Skin of body (tissue), 2 donors: ENCODE measurements around the gene COG1. TPM values are rescaled to one million over a fixed set of nuclear protein-coding genes. Genes with fewer than 3 reads are reported as not detected.
"Not testable (repeated sequence)": the region's sequence is repeated elsewhere in the genome, so short reads cannot be mapped to it uniquely, and the experiment has no call there.

Experiments
- DNase-seq: peaks from one replicate; lab custom pipeline; 2025; lab: John Stamatoyannopoulos, UW
- total RNA-seq: library from RNA; depleted of rRNA; stranded (reverse); fragments of >200 nt; gene quantifications from one replicate; pipeline ENCODE4 v1.2.3, GENCODE V29; 2014

Gene COG1
- total RNA-seq = 15.4 TPM

- peak; percentile 79 for DNase-seq
Observed at GRCh38 chr17:73192894-73193701, at the start of gene COG1. Gene COG1, plus strand, starts transcription at chr17:73193055. Its CDS starts 15 bp downstream, at chr17:73193070.

- DNase-seq = not testable (repeated sequence)
Observed at GRCh38 chr17:73144209-73144608, 48.6 kb upstream of the COG1 start.

GRCh38 chr17:73145641-73146040, 47.2 kb upstream of the COG1 start:
- no peak for DNase-seq

GRCh38 chr17:73147791-73148190, 45.1 kb upstream of the COG1 start:
- DNase-seq = not testable (repeated sequence)

- no peak for DNase-seq
Observed at GRCh38 chr17:73148540-73149334, 44.1 kb upstream of the COG1 start.

GRCh38 chr17:73150622-73151300, 42.1 kb upstream of the COG1 start:
- DNase-seq = not testable (repeated sequence)

GRCh38 chr17:73151916-73152632, 40.8 kb upstream of the COG1 start:
- DNase-seq = no peak

GRCh38 chr17:73155410-73156165, 37.3 kb upstream of the COG1 start:
- no peak for DNase-seq

- peak; percentile 12 for DNase-seq
Observed at GRCh38 chr17:73156166-73156840, 36.6 kb upstream of the COG1 start.

GRCh38 chr17:73156887-73157520, 35.9 kb upstream of the COG1 start:
- no peak for DNase-seq

GRCh38 chr17:73157521-73157890, 35.3 kb upstream of the COG1 start:
- DNase-seq = no peak

- DNase-seq = no peak
Observed at GRCh38 chr17:73158133-73158532, 34.7 kb upstream of the COG1 start.

- DNase-seq = no peak
Observed at GRCh38 chr17:73160980-73161630, 31.8 kb upstream of the COG1 start.

- DNase-seq = no peak
Observed at GRCh38 chr17:73163043-73163442, 29.8 kb upstream of the COG1 start.

- DNase-seq = no peak
Observed at GRCh38 chr17:73165616-73166404, 27.0 kb upstream of the COG1 start.

- no peak for DNase-seq
Observed at GRCh38 chr17:73166731-73167581, 25.9 kb upstream of the COG1 start.

GRCh38 chr17:73168667-73169066, 24.2 kb upstream of the COG1 start:
- DNase-seq = no peak
